HAP-1 (cell line): Measurements from ENCODE around the gene RNF166.

Experiments
- DNase-seq, 2 experiments: peaks; one replicate each; pipeline ENCODE4 v3.0.0-alpha.2; 2016 to 2020; ENCODE audit warnings: low spot score in 2 of 2
- H3K27me3 ChIP-seq: fragments of 250-450 bp; sonication (Bioruptor Pico); 2 replicates; pipeline ENCODE4 v1.5.1; 2020; ENCODE audit warnings: low read depth, mild to moderate bottlenecking, moderate library complexity
- H3K36me3 ChIP-seq: fragments of 250-450 bp; sonication (Bioruptor Pico); replicated peaks from 2 replicates; pipeline ENCODE4 v1.5.1; 2020; ENCODE audit warnings: mild to moderate bottlenecking
- H3K4me1 ChIP-seq: fragments of 250-450 bp; sonication (Bioruptor Pico); 2 replicates; pipeline ENCODE4 v1.5.1; 2020; ENCODE audit warnings: mild to moderate bottlenecking
- H3K4me3 ChIP-seq: fragments of 250-450 bp; sonication (Bioruptor Pico); 2 replicates; pipeline ENCODE4 v1.5.1; 2020; ENCODE audit warnings: mild to moderate bottlenecking, moderate library complexity
- H3K9me3 ChIP-seq: fragments of 250-450 bp; sonication (Bioruptor Pico); 2 replicates; pipeline ENCODE4 v1.5.1; 2020; ENCODE audit warnings: mild to moderate bottlenecking, moderate library complexity
- in situ Hi-C: fragments of 300-500 bp; cut with MboI; formaldehyde crosslinking; loops from 3 replicates; pipeline ENCODE4 v1.14.3; 2020; ENCODE audit warnings: low sequenced_read_pairs, inconsistent platforms, mixed read lengths

RNF166 gene

DNA sequence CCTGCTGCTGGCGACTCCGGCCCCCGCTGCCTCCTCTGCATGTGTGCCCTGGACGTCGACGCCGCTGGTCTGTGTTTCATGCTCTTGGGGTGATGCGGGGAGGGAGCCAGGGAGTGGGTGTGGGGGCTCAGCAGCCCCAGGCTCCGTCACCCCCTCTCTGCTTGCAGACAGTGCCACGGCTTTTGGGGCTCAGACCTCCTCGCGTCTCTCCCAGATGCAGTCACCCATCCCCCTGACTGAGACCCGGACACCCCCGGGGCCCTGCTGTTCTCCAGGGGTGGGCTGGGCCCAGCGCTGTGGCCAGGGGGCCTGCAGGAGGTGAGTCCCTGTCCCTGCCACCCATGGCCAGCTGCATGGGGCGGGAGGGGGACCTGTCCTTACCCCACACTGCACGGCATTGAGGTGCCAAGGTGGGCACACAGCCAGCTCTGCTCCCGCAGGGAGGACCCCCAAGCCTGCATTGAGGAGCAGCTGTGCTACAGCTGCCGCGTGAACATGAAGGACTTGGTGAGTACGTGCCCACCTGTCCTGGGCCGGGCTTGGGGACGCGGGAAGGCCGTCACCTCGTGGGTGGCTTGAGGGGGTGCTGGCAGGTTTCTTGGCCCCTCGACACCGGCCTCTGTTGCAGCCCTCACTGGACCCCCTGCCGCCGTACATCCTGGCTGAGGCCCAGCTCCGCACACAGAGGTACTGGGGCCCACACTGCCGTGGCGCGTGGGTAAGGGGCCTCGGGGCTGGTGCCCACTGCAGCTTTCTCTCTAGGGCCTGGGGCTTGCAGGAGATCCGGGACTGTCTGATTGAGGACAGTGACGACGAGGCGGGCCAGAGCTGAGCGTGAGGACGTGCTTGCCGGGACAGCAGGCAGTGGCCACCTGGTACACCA is 8.5 kb upstream of the RNF166 start:
- in situ Hi-C loops = no loop called here
- Histone ChIP-seq H3K4me1 (no peaks in the 10 kb centered on the region), H3K36me3 (peaks cover 62% of the 10 kb centered on the region), H3K4me3 (no peak overlapping the region), H3K9me3 (no peaks in the 10 kb centered on the region), H3K27me3 (no peaks in the 10 kb centered on the region)
- no peak for DNase-seq

DNA sequence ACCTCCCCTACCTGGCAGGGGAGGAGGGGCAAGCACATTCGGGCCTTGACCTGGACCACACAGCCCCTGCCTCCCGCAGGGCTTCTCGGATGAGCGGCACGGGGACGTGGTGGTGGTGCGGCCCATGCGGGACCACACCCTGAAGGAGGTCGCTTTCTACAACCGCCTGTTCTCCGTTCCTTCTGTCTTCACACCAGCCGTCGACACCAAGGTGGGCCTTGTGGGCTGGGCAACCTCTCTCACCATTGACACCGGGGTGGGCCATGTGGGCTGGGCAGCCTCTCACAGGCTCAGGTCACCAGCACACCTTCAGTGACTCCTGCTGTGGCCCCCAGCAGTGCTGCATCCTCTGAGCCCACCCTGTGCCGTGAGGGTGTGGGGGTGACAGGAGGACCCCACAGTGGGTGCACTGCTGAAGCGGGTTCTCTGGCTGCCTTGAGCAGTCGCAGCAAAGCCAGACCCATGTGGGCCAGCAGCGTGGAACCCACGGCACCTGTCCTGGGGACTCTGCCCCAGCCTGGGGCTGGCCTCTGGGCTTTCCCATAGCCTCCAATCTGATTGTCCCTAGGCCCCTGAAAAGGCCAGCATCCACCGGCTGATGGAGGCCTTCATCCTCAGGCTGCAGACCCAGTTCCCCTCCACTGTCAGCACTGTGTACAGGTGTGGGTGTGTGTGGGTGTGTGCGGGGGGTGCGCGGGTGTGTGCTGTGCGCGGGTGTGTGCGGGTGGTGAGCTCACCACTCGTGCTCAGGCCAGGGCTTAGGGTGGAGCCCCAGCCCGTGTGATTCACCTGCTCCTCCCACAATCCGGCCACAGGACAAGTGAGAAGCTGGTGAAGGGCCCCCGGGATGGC is 7.6 kb upstream of the RNF166 start:
- peaks cover 53% of the 10 kb centered on the region for H3K36me3 ChIP-seq
- no peaks in the 10 kb centered on the region for H3K27me3 ChIP-seq
- H3K9me3 ChIP-seq = no peaks in the 10 kb centered on the region
- in situ Hi-C loops = no loop called here
- no peaks in the 10 kb centered on the region for H3K4me1 ChIP-seq
- no peak overlapping the region for H3K4me3 ChIP-seq
- no peak for DNase-seq

DNA sequence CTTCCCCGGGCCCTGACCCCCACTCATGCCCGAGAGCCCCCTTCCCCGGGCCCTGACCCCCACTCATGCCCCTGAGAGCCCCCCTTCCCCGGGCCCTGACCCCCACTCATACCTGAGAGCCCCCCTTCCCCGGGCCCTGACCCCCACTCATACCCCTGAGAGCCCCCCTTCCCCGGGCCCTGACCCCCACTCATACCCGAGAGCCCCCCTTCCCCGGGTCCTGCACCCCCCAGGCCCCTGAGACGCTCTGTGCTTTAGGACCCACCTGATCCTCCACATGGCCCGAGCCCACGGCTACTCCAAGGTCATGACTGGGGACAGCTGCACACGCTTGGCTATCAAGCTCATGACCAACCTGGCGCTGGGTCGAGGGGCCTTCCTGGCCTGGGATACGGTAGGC is 6.8 kb upstream of the RNF166 start:
- Histone ChIP-seq H3K4me3 (no peak overlapping the region), H3K27me3 (no peaks in the 10 kb centered on the region), H3K36me3 (peaks cover 49% of the 10 kb centered on the region), H3K4me1 (no peaks in the 10 kb centered on the region), H3K9me3 (no peaks in the 10 kb centered on the region)
- DNase-seq = no peak
- in situ Hi-C loops = no loop called here

DNA sequence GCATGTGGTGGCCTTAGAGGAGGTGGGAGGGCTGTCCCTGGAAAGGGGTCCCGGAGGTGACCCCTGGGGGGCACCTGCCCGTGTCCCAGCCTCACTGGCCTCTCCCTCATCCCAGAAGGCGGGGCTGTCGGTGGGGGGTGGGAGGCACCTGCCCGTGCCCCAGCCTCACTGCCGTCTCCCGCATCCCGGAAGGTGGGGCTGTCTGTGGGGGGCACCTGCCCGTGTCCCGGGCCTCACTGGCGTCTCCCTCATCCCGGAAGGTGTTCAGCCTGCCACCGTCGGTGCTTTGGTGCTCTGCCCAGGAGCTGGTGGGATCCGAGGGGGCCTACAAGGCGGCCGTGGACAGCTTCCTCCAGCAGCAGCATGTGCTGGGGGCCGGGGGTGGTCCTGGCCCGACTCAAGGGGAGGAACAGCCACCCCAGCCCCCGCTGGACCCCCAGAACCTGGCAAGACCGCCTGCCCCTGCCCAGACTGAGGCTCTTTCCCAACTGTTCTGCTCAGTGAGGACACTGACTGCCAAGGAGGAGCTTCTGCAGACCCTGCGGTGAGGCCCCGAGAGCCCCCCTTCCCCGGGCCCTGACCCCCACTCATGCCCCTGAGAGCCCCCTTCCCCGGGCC is 6.3 kb upstream of the RNF166 start:
- Histone ChIP-seq H3K27me3 (no peaks in the 10 kb centered on the region), H3K36me3 (peaks cover 44% of the 10 kb centered on the region), H3K4me1 (peaks cover under 1% of the 10 kb centered on the region), H3K4me3 (no peak overlapping the region), H3K9me3 (no peaks in the 10 kb centered on the region)
- in situ Hi-C loops = no loop called here
- DNase-seq = no peak

DNA sequence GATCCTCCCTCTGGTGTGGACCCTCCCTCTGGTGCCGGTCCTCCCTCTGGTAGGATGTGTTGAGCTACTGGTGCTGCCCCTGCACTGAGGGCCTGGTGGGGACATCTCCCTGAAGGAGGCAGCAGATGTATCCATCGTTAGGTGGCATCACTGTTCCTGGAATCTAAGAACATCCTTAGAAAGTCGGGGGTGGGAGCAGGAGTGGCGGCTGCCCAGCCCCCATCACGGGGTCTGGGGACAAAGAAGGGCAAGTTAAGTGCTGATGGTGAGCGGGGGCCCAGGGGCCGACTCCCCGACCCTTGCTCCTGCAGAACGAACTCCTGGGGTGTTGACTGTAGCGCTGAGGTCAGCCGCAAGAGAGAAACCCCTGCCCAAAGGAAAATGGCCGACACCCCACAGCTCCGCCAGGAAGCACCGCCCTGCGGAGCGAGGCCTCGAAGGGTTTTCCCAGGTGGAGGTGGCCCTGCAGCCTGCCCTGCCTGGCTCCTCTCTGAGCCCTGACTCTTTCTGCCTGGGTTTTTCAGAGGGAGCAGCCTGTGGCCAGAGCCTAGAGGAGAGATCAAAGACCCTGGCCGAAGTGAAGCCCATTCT is 5.6 kb upstream of the RNF166 start:
- Histone ChIP-seq H3K36me3 (peaks cover 38% of the 10 kb centered on the region), H3K4me1 (peaks cover 6% of the 10 kb centered on the region), H3K9me3 (no peaks in the 10 kb centered on the region), H3K4me3 (no peak overlapping the region), H3K27me3 (no peaks in the 10 kb centered on the region)
- no peak for DNase-seq
- in situ Hi-C loops = no loop called here

DNA sequence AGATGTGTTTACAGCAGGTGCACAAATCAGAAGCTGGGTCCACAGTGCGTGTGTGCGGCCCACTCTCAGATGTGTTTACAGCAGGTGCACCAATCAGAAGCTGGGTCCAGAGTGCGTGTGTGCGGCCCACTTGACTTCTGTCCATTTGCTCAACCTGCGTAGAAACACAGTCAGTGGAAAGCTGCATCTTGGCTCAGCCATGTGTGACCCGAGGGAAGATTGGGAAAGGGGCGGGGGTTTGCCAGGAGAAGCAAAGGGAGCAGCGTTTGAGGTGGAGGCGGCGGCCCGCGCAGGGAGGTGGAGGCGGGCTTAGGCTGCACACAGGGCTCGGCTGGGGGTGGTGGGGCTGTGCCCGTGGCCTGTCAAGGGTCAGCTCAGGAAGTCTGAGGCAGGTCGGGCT is 4.3 kb upstream of the RNF166 start:
- H3K4me3 ChIP-seq = no peak overlapping the region
- H3K4me1 ChIP-seq = peaks cover 6% of the 10 kb centered on the region
- no peaks in the 10 kb centered on the region for H3K27me3 ChIP-seq
- DNase-seq = no peak
- in situ Hi-C loops = no loop called here
- H3K9me3 ChIP-seq = no peaks in the 10 kb centered on the region
- H3K36me3 ChIP-seq = peaks cover 27% of the 10 kb centered on the region

DNA sequence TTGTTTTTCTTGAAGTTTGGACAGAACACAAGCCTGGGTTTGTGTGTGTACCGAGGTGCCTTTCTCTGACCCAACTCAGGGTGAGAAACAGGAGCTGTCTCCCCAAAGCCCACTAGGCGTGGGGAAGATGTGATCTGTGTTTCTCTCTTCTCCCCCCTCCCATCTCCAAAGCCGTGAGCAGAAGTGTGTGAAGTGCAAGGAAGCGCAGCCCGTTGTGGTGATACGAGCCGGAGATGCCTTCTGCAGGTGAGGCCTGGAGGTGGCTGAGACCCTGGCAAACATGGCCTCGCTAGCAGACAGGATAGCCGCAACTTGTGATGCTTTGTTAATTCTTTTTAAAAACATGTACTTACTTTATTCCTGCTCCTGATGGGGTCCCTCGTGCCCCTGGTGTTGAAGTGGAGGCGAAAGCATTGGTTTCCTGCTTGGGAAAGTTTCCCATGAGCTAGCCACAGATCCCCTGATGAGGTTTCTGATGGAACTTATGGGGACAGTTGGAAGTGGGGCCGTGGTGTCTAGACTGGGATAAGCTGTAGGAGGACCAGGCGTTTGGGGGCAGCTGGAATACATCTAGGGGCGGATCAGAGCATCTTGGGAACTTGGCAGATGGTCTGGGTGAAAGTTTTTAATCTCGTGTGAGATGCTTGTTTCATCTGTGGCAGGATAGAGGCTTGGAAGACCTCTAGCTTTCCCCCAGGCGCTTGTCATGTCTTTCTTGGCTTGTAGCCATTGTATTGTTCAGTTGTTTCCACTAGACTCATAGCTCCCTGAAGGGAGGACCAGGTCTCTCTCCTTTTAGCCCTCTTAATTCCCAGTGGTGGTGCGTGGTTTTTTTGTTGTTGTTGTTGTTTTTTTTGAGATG is 988 bp upstream of the RNF166 start:
- no peaks in the 10 kb centered on the region for H3K9me3 ChIP-seq
- in situ Hi-C loops = no loop called here
- peak overlapping the region; percentile 72 for H3K4me3 ChIP-seq
- H3K4me1 ChIP-seq = peaks cover 6% of the 10 kb centered on the region
- DNase-seq = no peak
- H3K27me3 ChIP-seq = no peaks in the 10 kb centered on the region
- H3K36me3 ChIP-seq = peaks cover 6% of the 10 kb centered on the region; the same call in 1 of the 2 replicates

DNA sequence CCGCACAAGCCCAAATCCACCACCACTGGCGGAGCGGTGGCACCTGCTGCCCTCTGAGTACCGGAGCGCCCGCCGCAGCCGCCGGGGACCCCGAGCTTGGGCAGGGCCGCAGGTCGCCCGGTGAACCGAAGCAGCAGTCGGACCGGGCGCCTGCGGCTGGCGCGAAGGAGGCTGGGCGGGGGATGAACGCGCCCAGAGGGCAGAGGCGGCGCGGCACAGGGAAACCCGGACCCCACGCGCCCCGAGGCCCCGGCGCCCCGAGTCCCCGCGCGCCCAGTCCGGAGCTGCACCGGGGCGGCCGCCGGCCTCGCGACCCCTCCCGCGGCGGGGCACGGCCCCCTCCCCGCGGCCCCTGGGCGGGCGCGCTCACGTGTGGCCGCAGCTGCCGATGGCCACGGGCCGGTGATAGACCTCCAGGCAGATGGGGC is 393 bp downstream of the RNF166 start:
- no peaks in the 10 kb centered on the region for H3K27me3 ChIP-seq
- DNase-seq = peak in 1 of 2 experiments; percentile 40
- in situ Hi-C loops = no loop called here
- H3K4me1 ChIP-seq = peaks cover 6% of the 10 kb centered on the region
- peaks cover 6% of the 10 kb centered on the region; the same call in 1 of the 2 replicates for H3K36me3 ChIP-seq
- H3K9me3 ChIP-seq = no peaks in the 10 kb centered on the region
- H3K4me3 ChIP-seq = peak overlapping the region; percentile 72

DNA sequence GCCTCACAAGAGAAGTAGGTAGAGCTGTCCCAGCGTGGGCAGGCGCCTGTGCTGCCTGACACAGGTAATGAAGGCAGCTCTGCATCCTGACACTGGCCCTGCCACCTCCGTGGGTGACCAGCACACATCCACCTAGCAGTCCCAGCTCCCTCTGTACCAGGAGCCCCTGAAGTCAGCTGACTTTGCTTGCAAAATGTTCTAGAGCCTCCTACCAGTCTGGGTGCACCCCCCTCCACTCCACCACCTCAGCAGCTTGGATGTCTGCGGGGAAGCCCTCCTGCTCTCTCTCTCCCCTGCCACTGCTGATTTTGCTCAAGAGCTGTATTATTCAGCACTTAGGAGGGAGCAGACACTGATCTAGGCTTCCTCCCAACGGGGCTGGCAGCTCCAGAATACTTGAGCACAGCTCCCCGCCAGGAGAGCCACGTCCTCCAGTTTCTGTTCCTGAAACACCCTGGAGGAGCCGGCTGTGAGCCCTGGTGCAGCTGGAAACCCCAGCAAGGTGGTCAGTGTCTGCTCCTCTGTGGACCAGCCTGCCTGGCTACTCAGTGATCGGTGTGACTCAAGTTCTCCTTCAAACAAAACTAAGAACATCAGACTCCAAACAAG is 1.0 kb downstream of the RNF166 start:
- Histone ChIP-seq H3K9me3 (no peaks in the 10 kb centered on the region), H3K36me3 (peaks cover 12% of the 10 kb centered on the region), H3K4me3 (peak overlapping the region; percentile 72), H3K4me1 (peaks cover 6% of the 10 kb centered on the region), H3K27me3 (no peaks in the 10 kb centered on the region)
- DNase-seq = no peak
- in situ Hi-C loops = no loop called here

DNA sequence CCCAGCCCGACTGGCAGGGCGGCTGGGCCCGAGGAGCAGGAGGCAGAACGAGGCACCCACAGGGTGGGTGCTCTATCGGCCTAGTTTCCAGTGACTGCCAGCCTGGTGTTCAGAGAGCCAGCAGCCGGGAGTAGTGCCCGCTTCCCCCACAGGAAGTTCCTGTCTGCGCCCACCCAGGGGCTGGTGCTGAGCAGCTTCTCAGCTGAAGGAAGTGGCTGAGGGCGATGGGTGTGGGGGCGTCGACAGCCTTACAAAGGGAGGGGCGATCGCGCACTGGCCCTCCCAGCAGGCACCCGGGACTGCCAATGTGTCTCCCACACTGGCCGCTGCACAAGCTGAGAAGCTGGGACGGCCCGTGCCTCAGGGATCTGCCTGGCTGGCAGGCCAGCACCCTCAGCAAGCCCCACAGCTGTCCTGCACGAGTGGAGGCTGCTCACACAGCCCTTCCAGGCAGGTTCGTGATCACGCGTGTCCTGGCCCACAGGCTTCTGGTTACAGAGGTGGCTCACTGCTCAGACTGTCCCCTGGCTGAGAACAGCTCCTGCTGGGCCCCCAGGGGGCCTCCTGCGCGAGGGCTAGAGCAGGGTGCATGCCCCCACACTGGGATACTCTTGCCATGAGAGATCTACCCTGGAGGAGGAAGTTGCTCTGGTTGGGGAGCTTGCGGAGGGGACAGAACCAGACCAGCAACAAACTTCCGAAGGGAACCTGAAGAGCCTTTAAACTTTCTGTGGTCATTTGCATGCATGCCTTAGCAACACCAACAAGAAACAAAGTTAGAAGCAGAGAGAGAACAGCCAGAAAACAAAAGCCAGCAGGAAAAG is 2.5 kb downstream of the RNF166 start:
- in situ Hi-C loops = no loop called here
- peaks cover 17% of the 10 kb centered on the region for H3K36me3 ChIP-seq
- peaks cover 6% of the 10 kb centered on the region for H3K4me1 ChIP-seq
- H3K4me3 ChIP-seq = no peak overlapping the region
- no peak for DNase-seq
- no peaks in the 10 kb centered on the region for H3K27me3 ChIP-seq
- H3K9me3 ChIP-seq = no peaks in the 10 kb centered on the region

DNA sequence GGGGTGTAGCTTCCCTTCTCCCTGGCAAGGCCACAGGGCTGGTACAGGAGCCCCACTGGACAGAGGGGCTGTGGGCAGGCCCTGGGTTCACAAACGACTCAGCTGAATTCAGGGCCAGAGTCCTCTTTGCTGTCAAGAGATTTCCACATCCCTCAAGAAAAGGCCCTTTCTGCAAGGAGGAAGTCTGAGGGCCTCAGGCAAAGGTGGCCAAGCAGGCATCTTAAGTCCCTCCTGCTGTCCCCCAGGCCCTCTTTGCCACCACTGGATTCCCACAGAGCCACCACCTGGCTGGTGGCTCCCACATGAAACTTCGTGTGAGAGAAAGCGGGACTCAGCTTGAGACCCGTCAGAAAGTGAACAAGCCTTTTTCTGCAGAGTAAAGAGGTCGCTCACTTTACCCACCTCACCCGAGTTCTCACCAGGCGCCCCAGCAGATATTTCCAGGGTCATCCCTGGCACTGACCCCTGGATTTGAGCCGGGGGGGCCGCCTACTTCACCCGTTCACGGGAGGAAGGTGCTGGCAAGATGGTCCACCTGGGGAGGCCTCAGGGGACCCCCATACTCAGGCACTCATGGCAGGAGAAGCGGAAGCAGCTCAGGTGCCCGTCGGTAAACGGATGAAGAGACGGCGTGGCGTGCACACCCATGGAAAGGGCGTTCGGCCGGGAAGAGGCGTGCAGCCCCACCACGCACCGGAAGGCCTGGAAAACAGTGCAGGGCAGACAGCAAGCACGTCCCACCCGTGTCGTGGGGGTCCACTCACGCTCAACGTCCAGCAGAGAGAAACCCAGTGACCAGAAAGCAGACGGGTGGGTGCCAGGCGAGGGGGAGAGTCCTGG is 3.6 kb downstream of the RNF166 start:
- DNase-seq = no peak
- no peaks in the 10 kb centered on the region for H3K27me3 ChIP-seq
- H3K4me3 ChIP-seq = no peak overlapping the region
- peaks cover 21% of the 10 kb centered on the region for H3K36me3 ChIP-seq
- no peaks in the 10 kb centered on the region for H3K9me3 ChIP-seq
- in situ Hi-C loops = no loop called here
- H3K4me1 ChIP-seq = peaks cover 6% of the 10 kb centered on the region
